Measurements from ENCODE around the gene EPN1. TPM values are rescaled to one million over a fixed set of nuclear protein-coding genes. Genes with fewer than 3 reads are reported as not detected.
A peak's percentile ranks its signal among the peaks of the same experiment; 100 is the strongest.

EPN1 gene
- total RNA-seq, 4 donors from 2014 or later, result 52.1 to 168 (median 77.4) TPM

- intact Hi-C loops (cut with DNase I), result no loop called here
- DNase-seq, result no peak
- 85 to 95% methylated on average over 2 to 4 of the region's 4 CpGs for WGBS, 2 donors
Observed at GRCh38 chr19:55650126-55650557, 24.9 kb upstream of the EPN1 start.

GRCh38 chr19:55650602-55651230 lies 24.3 kb upstream of the EPN1 start:
- H3K4me1 ChIP-seq, result peaks cover 21 to 60% (median 22%) of the 10 kb centered on the region in 3 donors
- H3K36me3 ChIP-seq, result peaks cover 0 to 31% (median 0%) of the 10 kb centered on the region in 3 donors
- WGBS, 2 donors, result 80 to 96% methylated on average over 1 to 12 of the region's 17 CpGs
- no peak overlapping the region for H3K27ac ChIP-seq
- H3K4me3 ChIP-seq, result no peak overlapping the region
- H3K27me3 ChIP-seq, result no peaks in the 10 kb centered on the region
- intact Hi-C loops (cut with DNase I), result no loop called here
- TF ChIP-seq POLR2A (IDR thresholded peaks at IDR 0.05) (no peak), CTCF (IDR thresholded peaks at IDR 0.05) (no peak)
- H3K9me3 ChIP-seq, result no peaks in the 10 kb centered on the region
- no peak for DNase-seq

More at GRCh38 chr19:55650126-55650557, 24.9 kb upstream of the EPN1 start:
- Histone ChIP-seq H3K36me3 (peaks cover 0 to 37% (median 5%) of the 10 kb centered on the region in 3 donors), H3K4me3 (no peak overlapping the region), H3K4me1 (peaks cover 21 to 61% (median 25%) of the 10 kb centered on the region in 3 donors), H3K9me3 (no peaks in the 10 kb centered on the region), H3K27me3 (no peaks in the 10 kb centered on the region), H3K27ac (no peak overlapping the region)
- TF ChIP-seq CTCF (IDR thresholded peaks at IDR 0.05), result no peak
- TF ChIP-seq POLR2A (IDR thresholded peaks at IDR 0.05), result no peak

GRCh38 chr19:55651236-55651635 lies 23.8 kb upstream of the EPN1 start:
- no peak for DNase-seq
- Histone ChIP-seq H3K36me3 (peaks cover 0 to 28% (median 0%) of the 10 kb centered on the region in 3 donors), H3K4me1 (peaks cover 26 to 64% (median 27%) of the 10 kb centered on the region in 3 donors), H3K27me3 (no peaks in the 10 kb centered on the region), H3K4me3 (no peak overlapping the region), H3K9me3 (no peaks in the 10 kb centered on the region), H3K27ac (no peak overlapping the region)
- 89 to 100% methylated on average over 1 to 9 of the region's 18 CpGs for WGBS, 2 donors
- TF ChIP-seq CTCF (IDR thresholded peaks at IDR 0.05), result no peak
- intact Hi-C loops (cut with DNase I), result no loop called here

GRCh38 chr19:55652311-55653128 lies 22.5 kb upstream of the EPN1 start:
- DNase-seq, result no peak
- intact Hi-C loops (cut with DNase I), result no loop called here
- peaks cover 33 to 64% (median 36%) of the 10 kb centered on the region in 3 donors for H3K4me1 ChIP-seq
- no peaks in the 10 kb centered on the region for H3K9me3 ChIP-seq
- peaks cover 0 to 28% (median 0%) of the 10 kb centered on the region in 3 donors for H3K36me3 ChIP-seq
- TF ChIP-seq CTCF (IDR thresholded peaks at IDR 0.05) (no peak), POLR2A (IDR thresholded peaks at IDR 0.05) (no peak)
- H3K4me3 ChIP-seq, result no peak overlapping the region
- H3K27me3 ChIP-seq, result no peaks in the 10 kb centered on the region
- H3K27ac ChIP-seq, result peak overlapping the region in 2 of 4 donors; percentile 99 to 100
- 82 to 92% methylated on average over 16 to 18 of the region's 71 CpGs for WGBS, 2 donors
